T-cell (primary cell): ENCODE data around the gene FAM193B. TPM values are rescaled to one million over a fixed set of nuclear protein-coding genes. Genes with fewer than 3 reads are reported as not detected.

Experiments used
- ATAC-seq, 4 experiments: fragments of 200-7000 bp in 3 of 4; fragments of 150-1000 bp in 1 of 4; cut with Tn5 transposase; replicated peaks in 1 of 4; 1 replicate in 3 of 4; 2 replicates in 1 of 4; pipeline ENCODE4 v1.10.0; 2021; ENCODE audit warnings: moderate library complexity in 3 of 4, mild to moderate bottlenecking in 2 of 4, moderate number of reproducible peaks in 1 of 4
- CTCF ChIA-PET, 2 donors: fragments of 300-600 bp; sonication (Branson Sonifier 250); formaldehyde crosslinking; loops; one replicate each; lab custom pipeline; 2022; ENCODE audit warnings: antibody characterized with exemption in 2 of 2; lab: Charles Lee
- POLR2A ChIA-PET, 2 donors: fragments of 300-600 bp; sonication (Branson Sonifier 250); formaldehyde crosslinking; loops; one replicate each; lab custom pipeline; 2022; ENCODE audit warnings: antibody characterized with exemption in 2 of 2; lab: Charles Lee
- DNase-seq, 35 experiments: peaks; one replicate each; pipeline versions ENCODE4 v3.0.0 to v3.0.0-alpha.2; 2013 to 2023
- H3K27ac ChIP-seq: one replicate; pipeline ENCODE4 v1.5.1; 2013; ENCODE audit warnings: low read length
- H3K27me3 ChIP-seq, 2 experiments: replicated peaks in 1 of 2; 1 replicate in 1 of 2; 2 replicates in 1 of 2; pipeline versions ENCODE4 v1.6.1 to v1.7.0; 2013; ENCODE audit warnings: low read length in 1 of 2, mixed read lengths in 1 of 2; ENCODE audit not compliant: control insufficient read depth in 2 of 2, insufficient read depth in 2 of 2; ENCODE audit errors: extremely low read depth in 1 of 2
- H3K36me3 ChIP-seq, 2 donors: 1 replicate in 1 of 2; 2 replicates in 1 of 2; pipeline versions ENCODE4 v1.6.1 to v1.7.0; 2013; ENCODE audit warnings: low read length in 1 of 2; ENCODE audit not compliant: control insufficient read depth in 2 of 2, insufficient read depth in 1 of 2; ENCODE audit errors: extremely low read depth in 1 of 2
- H3K4me1 ChIP-seq, 2 experiments: 1 replicate in 1 of 2; 2 replicates in 1 of 2; pipeline versions ENCODE4 v1.6.1 to v1.7.0; 2013; ENCODE audit warnings: low read length in 2 of 2, mixed read lengths in 1 of 2; ENCODE audit not compliant: insufficient read depth in 2 of 2, control insufficient read depth in 1 of 2; ENCODE audit errors: extremely low read depth in 1 of 2
- H3K4me3 ChIP-seq, 2 donors: 1 replicate in 1 of 2; 2 replicates in 1 of 2; pipeline versions ENCODE4 v1.5.1 to v1.7.0; 2013; ENCODE audit warnings: mild to moderate bottlenecking in 2 of 2, low read length in 1 of 2, moderate library complexity in 1 of 2; ENCODE audit not compliant: control insufficient read depth in 1 of 2; ENCODE audit errors: extremely low read depth in 1 of 2
- H3K9me3 ChIP-seq: 2 replicates; pipeline ENCODE4 v1.7.0; 2013
- H3K27ac Mint-ChIP-seq, 2 donors: one replicate each; pipeline ENCODE4 v1.8.0; 2020 to 2021; ENCODE audit warnings: mild to moderate bottlenecking in 2 of 2, mixed read lengths in 2 of 2
- H3K27me3 Mint-ChIP-seq, 2 donors: one replicate each; pipeline ENCODE4 v1.8.0; 2021 to 2022; ENCODE audit warnings: mixed read lengths in 2 of 2
- H3K36me3 Mint-ChIP-seq: one replicate; pipeline ENCODE4 v1.8.0; 2021; ENCODE audit warnings: mixed read lengths
- H3K4me1 Mint-ChIP-seq, 3 donors: one replicate each; pipeline ENCODE4 v1.8.0; 2020 to 2022; ENCODE audit warnings: mixed read lengths in 3 of 3, mild to moderate bottlenecking in 1 of 3
- H3K4me3 Mint-ChIP-seq, 3 donors: one replicate each; pipeline ENCODE4 v1.8.0; 2020 to 2022; ENCODE audit warnings: mild to moderate bottlenecking in 3 of 3, mixed read lengths in 3 of 3, moderate library complexity in 3 of 3
- H3K9me3 Mint-ChIP-seq, 3 donors: one replicate each; pipeline ENCODE4 v1.8.0; 2020 to 2022; ENCODE audit warnings: mixed read lengths in 3 of 3
- WGBS: methylation state at CpG from one replicate; pipeline ENCODE4 v1.1.5; 2013; ENCODE audit warnings: missing lambda C conversion rate; ENCODE audit not compliant: insufficient coverage; 5-methylcytosine and 5-hydroxymethylcytosine counted together
- total RNA-seq, 35 experiments: library from RNA in 6 of 35; stranded (reverse) in 6 of 35; fragments of 120-200 nt in 1 of 35; gene quantifications; one replicate each; pipeline versions ENCODE4 v1.2.1 to v1.2.4 and lab custom pipeline; 2013 to 2026

Gene FAM193B
- total RNA-seq, 5 donors from 2014 or later (not counting 1 experiment from before 2014, with no cell fraction given), result 162 to 233 (median 217) TPM

DNA sequence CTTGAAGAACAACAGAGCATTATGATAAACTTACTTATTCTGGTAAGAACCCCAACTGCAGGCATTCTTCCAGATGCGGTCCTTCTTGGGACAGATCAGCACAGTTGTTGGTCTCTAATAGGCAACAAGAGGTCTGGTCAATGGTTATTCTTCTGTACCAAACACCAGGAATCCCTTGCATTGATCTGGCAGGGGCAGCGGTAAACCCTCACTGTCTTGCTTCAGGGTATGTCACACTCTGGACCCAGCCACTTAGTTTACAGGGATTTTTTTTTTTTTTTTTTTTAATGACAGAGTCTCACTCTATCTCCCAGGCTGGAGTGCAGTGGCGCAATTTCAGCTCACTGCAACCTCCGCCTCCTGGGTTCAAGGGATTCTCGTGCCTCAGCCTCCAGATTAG, 1.3 kb upstream of the FAM193B start:
- Histone ChIP-seq H3K27me3 (no peaks in the 10 kb centered on the region), H3K9me3 (no peaks in the 10 kb centered on the region), H3K27ac (no peak overlapping the region), H3K36me3 (peaks cover 2 to 7% of the 10 kb centered on the region in 2 donors), H3K4me3 (no peak overlapping the region), H3K4me1 (peaks cover 13 to 26% of the 10 kb centered on the region in 2 experiments)
- peak overlapping the region in 1 of 3 donors; percentile 85 for H3K4me3 Mint-ChIP-seq
- ATAC-seq (no peak), DNase-seq (no peak)
- 100% methylated on average over 2 of the region's 5 CpGs for WGBS
- H3K27me3 Mint-ChIP-seq, result no peaks in the 10 kb centered on the region
- no peak overlapping the region for H3K27ac Mint-ChIP-seq
- CTCF ChIA-PET, result no interaction called here
- no peaks in the 10 kb centered on the region for H3K9me3 Mint-ChIP-seq
- POLR2A ChIA-PET, result no interaction called here
- peaks cover 27 to 40% (median 36%) of the 10 kb centered on the region in 3 donors for H3K4me1 Mint-ChIP-seq
- H3K36me3 Mint-ChIP-seq, result peaks cover 5% of the 10 kb centered on the region

DNA sequence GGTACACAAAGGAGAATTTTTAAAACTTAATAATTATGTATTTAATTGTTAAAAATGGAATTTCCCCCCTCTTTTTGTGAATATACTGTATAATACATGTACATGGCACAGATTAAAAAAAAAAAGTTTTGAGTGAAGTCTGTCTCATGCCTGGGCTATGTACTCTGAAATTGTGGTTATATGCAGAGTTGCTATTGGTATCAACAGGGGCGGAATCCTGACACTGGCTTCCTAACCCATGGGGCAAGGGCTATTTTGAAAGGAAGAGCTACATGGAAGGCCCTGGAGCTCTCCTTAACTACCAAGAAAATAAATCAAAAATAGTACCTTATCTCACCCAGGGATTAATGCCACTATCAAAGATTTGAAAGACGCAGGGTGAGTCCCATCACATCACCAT, 865 bp upstream of the FAM193B start:
- Histone ChIP-seq H3K27ac (no peak overlapping the region), H3K4me3 (no peak overlapping the region), H3K9me3 (no peaks in the 10 kb centered on the region), H3K36me3 (peaks cover 5 to 12% of the 10 kb centered on the region in 2 donors), H3K4me1 (peaks cover 13 to 26% of the 10 kb centered on the region in 2 experiments), H3K27me3 (no peaks in the 10 kb centered on the region)
- DNase-seq (no peak), ATAC-seq (no peak)
- Mint-ChIP-seq H3K9me3 (no peaks in the 10 kb centered on the region), H3K27me3 (no peaks in the 10 kb centered on the region), H3K27ac (peak overlapping the region in 1 of 2 donors; percentile 73), H3K36me3 (peaks cover 5% of the 10 kb centered on the region), H3K4me3 (peak overlapping the region; percentile 85 to 88 (median 87)), H3K4me1 (peaks cover 30 to 42% (median 38%) of the 10 kb centered on the region in 3 donors)
- CTCF ChIA-PET, result no interaction called here
- POLR2A ChIA-PET, result no interaction called here
- 100% methylated on average over 1 of the region's 2 CpGs for WGBS

DNA sequence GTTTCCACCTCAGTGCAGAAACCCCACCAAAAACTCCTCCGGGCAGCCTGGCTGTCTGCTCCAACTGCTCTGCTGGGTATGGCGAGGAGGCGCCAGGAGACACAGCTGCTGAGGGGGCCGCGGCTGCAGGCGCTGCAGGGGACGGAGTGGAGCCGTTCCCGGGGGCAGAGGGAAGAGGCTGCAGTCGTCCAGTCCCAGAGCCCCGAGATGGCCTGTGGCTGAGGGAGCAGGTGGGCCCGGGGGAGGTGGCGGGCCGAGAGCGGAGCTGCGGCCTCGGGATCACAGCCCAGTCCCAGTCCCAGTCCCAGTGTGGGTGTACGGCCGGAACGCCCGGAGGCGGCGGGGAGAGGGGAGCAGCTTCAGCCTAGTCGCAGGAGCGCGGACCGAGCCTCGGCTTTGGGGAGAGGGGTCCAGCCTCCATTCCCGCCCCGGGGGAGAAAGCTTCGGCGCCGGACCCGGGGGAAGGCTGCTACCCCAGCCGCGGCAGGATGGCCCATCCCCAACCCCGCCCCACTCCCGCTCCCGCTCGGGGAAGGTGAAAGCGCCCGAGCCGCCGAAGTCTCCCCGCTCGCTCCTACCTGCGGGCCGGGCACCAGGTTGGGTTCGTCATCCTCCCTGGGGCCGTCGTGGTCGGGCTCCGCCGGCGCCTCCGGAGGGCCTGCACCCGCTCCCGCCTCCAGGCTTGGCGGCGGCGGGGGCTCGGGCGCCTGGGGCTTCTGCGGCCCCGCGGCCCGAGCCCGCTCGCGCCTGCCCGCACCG, 513 bp downstream of the FAM193B start:
- no peaks in the 10 kb centered on the region for H3K27me3 Mint-ChIP-seq
- H3K4me3 Mint-ChIP-seq, result peak overlapping the region; percentile 76 to 88 (median 85)
- H3K27ac Mint-ChIP-seq, result no peak overlapping the region
- ATAC-seq (peak; percentile 13 to 53 (median 50)), DNase-seq (peak in 26 of 35 experiments; percentile 1 to 44 (median 24))
- ChIA-PET CTCF (interaction anchor here in 1 of 2 donors (0.9 kb wide), 1 partner anchor 17 kb away, joined by 3 read pairs; no protein-coding TSS in a partner anchor), POLR2A (no interaction called here)
- no peaks in the 10 kb centered on the region for H3K9me3 Mint-ChIP-seq
- H3K36me3 ChIP-seq, result peaks cover 5 to 13% of the 10 kb centered on the region in 2 donors
- no peaks in the 10 kb centered on the region for H3K27me3 ChIP-seq
- H3K4me1 Mint-ChIP-seq, result peaks cover 36 to 47% (median 44%) of the 10 kb centered on the region in 3 donors
- H3K4me1 ChIP-seq, result peaks cover 13 to 26% of the 10 kb centered on the region in 2 experiments
- WGBS, result under 1% methylated on average over 58 of the region's 72 CpGs
- H3K4me3 ChIP-seq, result peak overlapping the region; percentile 62 to 79
- no peaks in the 10 kb centered on the region for H3K9me3 ChIP-seq
- no peak overlapping the region for H3K27ac ChIP-seq
- peaks cover 5% of the 10 kb centered on the region for H3K36me3 Mint-ChIP-seq

DNA sequence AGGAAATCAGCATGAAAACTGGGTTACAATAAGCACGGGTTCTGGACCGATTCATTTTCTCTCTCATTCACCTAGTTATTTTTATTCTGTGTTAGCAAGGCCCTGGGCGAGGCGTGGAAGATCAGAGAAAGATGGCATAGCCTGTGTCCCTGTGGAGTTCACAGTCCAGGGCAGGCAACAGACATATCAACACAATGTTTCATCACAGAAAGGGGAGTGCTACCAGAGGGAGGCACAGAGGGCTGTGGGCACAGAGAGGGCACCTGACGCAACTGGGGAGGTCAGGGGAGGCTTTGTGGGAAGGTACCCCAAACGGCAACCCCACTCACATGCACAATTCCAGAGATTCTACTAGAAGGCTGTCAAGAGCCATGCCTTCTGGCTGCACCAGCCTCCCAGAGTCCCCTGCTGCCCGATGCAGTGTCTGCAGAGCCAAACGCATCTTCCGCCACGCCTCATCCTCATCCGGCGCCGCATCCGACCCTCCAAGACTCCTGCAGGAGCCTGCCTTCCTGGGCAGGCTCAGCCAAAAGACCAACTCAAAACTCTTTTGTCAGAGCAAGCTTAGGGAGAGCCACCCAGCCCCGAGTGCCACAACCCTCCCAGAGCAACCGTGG, 1.4 kb downstream of the FAM193B start:
- Mint-ChIP-seq H3K36me3 (peaks cover 8% of the 10 kb centered on the region), H3K4me3 (peak overlapping the region; percentile 76 to 88 (median 85)), H3K9me3 (no peaks in the 10 kb centered on the region), H3K27me3 (no peaks in the 10 kb centered on the region), H3K27ac (peak overlapping the region; percentile 11 to 61), H3K4me1 (peaks cover 42 to 54% (median 49%) of the 10 kb centered on the region in 3 donors)
- ATAC-seq (no peak), DNase-seq (no peak)
- CTCF ChIA-PET, result interaction anchor here in 1 of 2 donors (0.9 kb wide), 1 partner anchor 18 kb away, joined by 3 read pairs; no protein-coding TSS in a partner anchor
- peak overlapping the region; percentile 62 to 79 for H3K4me3 ChIP-seq
- no peak overlapping the region for H3K27ac ChIP-seq
- no peaks in the 10 kb centered on the region for H3K27me3 ChIP-seq
- H3K36me3 ChIP-seq, result peaks cover 5 to 13% of the 10 kb centered on the region in 2 donors
- H3K9me3 ChIP-seq, result no peaks in the 10 kb centered on the region
- WGBS, result 96% methylated on average over 9 of the region's 16 CpGs
- POLR2A ChIA-PET, result no interaction called here
- H3K4me1 ChIP-seq, result peaks cover 13 to 26% of the 10 kb centered on the region in 2 experiments

DNA sequence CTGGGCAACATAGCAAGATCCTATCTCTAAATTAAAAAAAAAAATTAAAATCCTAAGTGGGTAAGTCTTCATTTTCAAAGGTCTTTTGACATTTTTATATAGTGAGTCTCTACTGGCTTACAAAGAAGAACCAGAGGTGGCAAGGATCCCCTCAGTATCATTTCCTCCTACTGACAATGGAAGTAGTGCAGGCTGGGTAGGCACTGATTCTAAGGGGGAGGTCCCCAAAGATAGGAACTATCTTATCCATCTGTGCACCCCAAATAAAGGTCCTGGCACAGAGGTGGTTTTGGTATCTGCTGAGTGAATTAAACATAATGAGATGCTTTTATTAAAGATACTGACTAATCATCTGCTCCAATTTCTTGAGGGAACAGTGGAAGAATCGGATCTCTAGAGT, 4.2 kb downstream of the FAM193B start:
- H3K27me3 Mint-ChIP-seq, result no peaks in the 10 kb centered on the region
- H3K9me3 Mint-ChIP-seq, result no peaks in the 10 kb centered on the region
- no peak for ATAC-seq
- WGBS, result no CpG with 5 or more reads among the region's 1 CpG
- H3K27ac Mint-ChIP-seq, result no peak overlapping the region
- Histone ChIP-seq H3K27me3 (no peaks in the 10 kb centered on the region), H3K27ac (no peak overlapping the region), H3K9me3 (no peaks in the 10 kb centered on the region), H3K36me3 (peaks cover 5 to 20% of the 10 kb centered on the region in 2 donors), H3K4me1 (peaks cover 13 to 19% of the 10 kb centered on the region in 2 experiments), H3K4me3 (no peak overlapping the region)
- H3K4me3 Mint-ChIP-seq, result no peak overlapping the region
- CTCF ChIA-PET, result no interaction called here
- H3K4me1 Mint-ChIP-seq, result peaks cover 55 to 56% (median 56%) of the 10 kb centered on the region in 3 donors
- DNase-seq, result no peak
- peaks cover 12% of the 10 kb centered on the region for H3K36me3 Mint-ChIP-seq
- POLR2A ChIA-PET, result interaction anchor here in 1 of 2 donors (0.6 kb wide), 1 partner anchor 561 kb away, joined by 3 read pairs; no protein-coding TSS in a partner anchor

DNA sequence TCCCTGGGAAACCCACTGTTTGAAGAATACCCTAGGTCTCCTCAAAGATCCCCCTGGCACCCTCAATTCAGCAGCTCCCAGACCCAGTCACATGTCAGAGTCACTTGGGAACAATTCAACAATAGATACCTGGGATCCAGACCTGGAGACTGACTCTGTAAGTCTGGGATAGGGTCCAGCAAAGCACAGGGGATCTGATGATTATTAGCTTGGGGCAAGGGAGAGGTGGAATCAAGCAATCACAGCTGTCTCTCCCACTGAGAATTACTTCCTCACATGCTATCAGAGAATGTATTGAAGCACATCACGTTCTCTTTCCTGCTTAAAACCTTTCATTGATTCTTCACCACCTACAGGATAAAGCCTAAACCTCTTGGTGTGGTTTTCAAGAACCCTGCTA, 5.9 kb downstream of the FAM193B start:
- Histone ChIP-seq H3K27ac (no peak overlapping the region), H3K4me3 (no peak overlapping the region), H3K27me3 (no peaks in the 10 kb centered on the region), H3K36me3 (peaks cover 5 to 21% of the 10 kb centered on the region in 2 donors), H3K4me1 (peaks cover 10% of the 10 kb centered on the region in 2 experiments), H3K9me3 (no peaks in the 10 kb centered on the region)
- POLR2A ChIA-PET, result no interaction called here
- DNase-seq, result no peak
- Mint-ChIP-seq H3K4me3 (no peak overlapping the region), H3K27me3 (no peaks in the 10 kb centered on the region), H3K9me3 (no peaks in the 10 kb centered on the region), H3K4me1 (peaks cover 51 to 61% (median 54%) of the 10 kb centered on the region in 3 donors), H3K27ac (no peak overlapping the region), H3K36me3 (peaks cover 12% of the 10 kb centered on the region)
- ATAC-seq, result no peak
- CTCF ChIA-PET, result no interaction called here
- WGBS, result 50% methylated on average over 1 of the region's 1 CpG
